Measurements from ENCODE around the gene MAP2K2.

GRCh38 chr19:4089946-4090345 lies 34.0 kb downstream of the MAP2K2 start:
- TF ChIP-seq CTCF (IDR thresholded peaks at IDR 0.05; ENCODE audit: low read depth, low read length) (no peak), POLR2A (IDR thresholded peaks at IDR 0.05; ENCODE audit: extremely low read depth, insufficient read length) (no peak), MYC (IDR thresholded peaks at IDR 0.05; ENCODE audit: low read depth, low read length) (no peak), MAX (IDR thresholded peaks at IDR 0.05; ENCODE audit: low read depth, low read length) (no peak)

Measured in NB4 (cell line).